AG04449 (cell line): ENCODE measurements around the gene EDA.

Experiments used
- CTCF ChIA-PET: fragments of 350-600 bp; formaldehyde crosslinking; extraction: SDS; loops from one replicate; lab custom pipeline; 2021; ENCODE audit warnings: antibody characterized with exemption; lab: Yijun Ruan, JAX
- POLR2A ChIA-PET: fragments of 400-600, 350-600 bp; formaldehyde crosslinking; extraction: SDS; loops from one replicate; lab custom pipeline; 2020; ENCODE audit warnings: antibody characterized with exemption, inconsistent platforms; lab: Yijun Ruan, JAX
- DNase-seq: peaks from one replicate; pipeline ENCODE4 v3.0.0-alpha.2; 2010; ENCODE audit warnings: low read depth, low spot score
- H3K4me3 ChIP-seq: 2 replicates; pipeline ENCODE4 v1.5.1; 2011; ENCODE audit warnings: low read depth, mild to moderate bottlenecking, control low read depth, low read length
- TF ChIP-seq, protein P1 (sequence below): IDR thresholded peaks from one replicate; pipeline ENCODE4 v1.5.1; 2011; ENCODE audit warnings: mild to moderate bottlenecking, moderate library complexity, low read length, control low read depth, inconsistent platforms; ENCODE audit not compliant: insufficient read depth; ENCODE audit errors: missing control alignments

Gene EDA

GRCh38 chrX:70054391-70054790 is 438.5 kb downstream of the EDA start:
- DNase-seq = no peak
- CTCF ChIA-PET = no interaction called here
- no peak overlapping the region for H3K4me3 ChIP-seq
- TF ChIP-seq, protein P1, sequence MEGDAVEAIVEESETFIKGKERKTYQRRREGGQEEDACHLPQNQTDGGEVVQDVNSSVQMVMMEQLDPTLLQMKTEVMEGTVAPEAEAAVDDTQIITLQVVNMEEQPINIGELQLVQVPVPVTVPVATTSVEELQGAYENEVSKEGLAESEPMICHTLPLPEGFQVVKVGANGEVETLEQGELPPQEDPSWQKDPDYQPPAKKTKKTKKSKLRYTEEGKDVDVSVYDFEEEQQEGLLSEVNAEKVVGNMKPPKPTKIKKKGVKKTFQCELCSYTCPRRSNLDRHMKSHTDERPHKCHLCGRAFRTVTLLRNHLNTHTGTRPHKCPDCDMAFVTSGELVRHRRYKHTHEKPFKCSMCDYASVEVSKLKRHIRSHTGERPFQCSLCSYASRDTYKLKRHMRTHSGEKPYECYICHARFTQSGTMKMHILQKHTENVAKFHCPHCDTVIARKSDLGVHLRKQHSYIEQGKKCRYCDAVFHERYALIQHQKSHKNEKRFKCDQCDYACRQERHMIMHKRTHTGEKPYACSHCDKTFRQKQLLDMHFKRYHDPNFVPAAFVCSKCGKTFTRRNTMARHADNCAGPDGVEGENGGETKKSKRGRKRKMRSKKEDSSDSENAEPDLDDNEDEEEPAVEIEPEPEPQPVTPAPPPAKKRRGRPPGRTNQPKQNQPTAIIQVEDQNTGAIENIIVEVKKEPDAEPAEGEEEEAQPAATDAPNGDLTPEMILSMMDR = no peak
- POLR2A ChIA-PET = no interaction called here

GRCh38 chrX:70062076-70062475 is 446.2 kb downstream of the EDA start, which contains the start of gene OTUD6A:
TSS of gene OTUD6A (plus strand) at chrX:70062457. CDS start at chrX:70062525, 68 bp downstream.
- ChIA-PET POLR2A (no interaction called here), CTCF (no interaction called here)
- no peak for DNase-seq
- TF ChIP-seq, protein P1 = no peak
- no peak within 1 kb of the TSS for H3K4me3 ChIP-seq

DNA sequence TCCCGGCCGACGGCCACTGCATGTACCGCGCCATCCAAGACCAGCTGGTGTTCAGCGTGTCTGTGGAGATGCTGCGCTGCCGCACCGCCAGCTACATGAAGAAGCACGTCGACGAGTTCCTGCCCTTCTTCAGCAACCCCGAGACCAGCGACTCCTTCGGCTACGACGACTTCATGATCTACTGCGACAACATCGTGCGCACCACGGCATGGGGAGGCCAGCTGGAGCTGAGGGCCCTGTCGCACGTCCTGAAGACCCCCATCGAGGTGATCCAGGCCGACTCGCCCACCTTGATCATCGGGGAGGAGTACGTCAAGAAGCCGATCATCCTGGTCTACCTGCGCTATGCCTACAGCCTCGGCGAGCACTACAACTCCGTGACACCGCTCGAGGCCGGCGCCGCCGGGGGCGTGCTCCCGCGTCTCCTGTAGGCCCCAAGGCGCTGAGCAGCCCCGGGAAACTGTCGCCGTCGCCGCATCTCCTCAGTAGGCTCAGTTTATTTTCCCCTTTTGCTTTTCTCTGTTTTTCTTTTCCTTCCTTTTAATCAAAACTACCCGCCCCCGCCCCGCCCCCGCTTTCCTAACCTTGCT is 447.1 kb downstream of the EDA start:
- no peak overlapping the region for H3K4me3 ChIP-seq
- POLR2A ChIA-PET = no interaction called here
- no peak for DNase-seq
- TF ChIP-seq, protein P1 = no peak
- CTCF ChIA-PET = no interaction called here

DNA sequence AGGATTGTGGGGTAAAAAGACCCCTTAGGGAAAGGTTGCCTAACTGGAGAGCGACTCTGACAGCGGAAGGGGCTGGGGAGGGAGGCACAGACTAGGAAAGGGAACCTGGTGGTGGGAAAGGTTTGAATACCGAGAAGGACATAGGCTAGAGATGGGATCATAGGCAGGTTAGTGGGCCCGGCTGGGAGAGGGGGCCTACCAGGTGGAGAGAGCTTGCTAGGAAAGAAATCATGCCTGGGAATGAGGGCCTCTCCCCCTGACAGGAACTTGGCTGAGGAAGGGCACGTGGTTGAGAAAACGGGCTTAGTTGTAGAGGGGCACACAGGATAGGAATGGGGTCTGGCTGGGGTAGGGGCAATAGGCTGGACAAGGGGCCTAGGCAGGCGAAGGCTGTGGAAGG is 450.7 kb downstream of the EDA start:
- TF ChIP-seq, protein P1 = no peak
- H3K4me3 ChIP-seq = no peak overlapping the region
- POLR2A ChIA-PET = no interaction called here
- CTCF ChIA-PET = no interaction called here
- no peak for DNase-seq

DNA sequence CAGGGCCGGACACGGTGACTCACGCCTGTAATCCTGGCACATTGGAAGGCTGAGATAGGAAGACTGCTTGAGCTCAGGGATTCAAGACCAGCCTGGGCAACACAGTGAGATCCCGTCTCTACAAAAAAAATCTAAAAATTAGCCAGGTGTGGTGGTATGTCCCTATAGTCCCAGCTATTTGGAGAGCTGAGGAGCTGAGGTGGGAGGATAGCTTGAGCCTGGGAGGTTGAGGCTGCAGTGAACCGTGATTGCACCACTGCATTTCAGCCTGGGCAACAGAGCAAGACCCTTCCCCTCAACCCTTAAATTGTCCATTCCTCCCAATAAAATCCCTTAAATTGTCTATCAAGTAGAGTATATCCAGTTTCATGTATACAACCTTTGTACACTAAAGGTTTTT is 463.4 kb downstream of the EDA start:
- DNase-seq = no peak
- ChIA-PET CTCF (no interaction called here), POLR2A (no interaction called here)
- TF ChIP-seq, protein P1 = no peak
- H3K4me3 ChIP-seq = no peak overlapping the region

- DNase-seq = no peak
- H3K4me3 ChIP-seq = no peak overlapping the region
- ChIA-PET CTCF (interaction anchor here (0.7 kb wide), 1 partner anchor 17 kb away, joined by 3 read pairs; no protein-coding TSS in a partner anchor), POLR2A (no interaction called here)
- TF ChIP-seq, protein P1 = no peak
Measured at GRCh38 chrX:70079870-70080269, 464.0 kb downstream of the EDA start.
